ENCODE data around the gene ITGAD. TPM values are rescaled to one million over a fixed set of nuclear protein-coding genes. Genes with fewer than 3 reads are reported as not detected.

The ITGAD gene
- total and polyA plus RNA-seq, 2 donors (not counting 3 experiments of a cell fraction or from before 2014, with no cell fraction given): not detected

DNA sequence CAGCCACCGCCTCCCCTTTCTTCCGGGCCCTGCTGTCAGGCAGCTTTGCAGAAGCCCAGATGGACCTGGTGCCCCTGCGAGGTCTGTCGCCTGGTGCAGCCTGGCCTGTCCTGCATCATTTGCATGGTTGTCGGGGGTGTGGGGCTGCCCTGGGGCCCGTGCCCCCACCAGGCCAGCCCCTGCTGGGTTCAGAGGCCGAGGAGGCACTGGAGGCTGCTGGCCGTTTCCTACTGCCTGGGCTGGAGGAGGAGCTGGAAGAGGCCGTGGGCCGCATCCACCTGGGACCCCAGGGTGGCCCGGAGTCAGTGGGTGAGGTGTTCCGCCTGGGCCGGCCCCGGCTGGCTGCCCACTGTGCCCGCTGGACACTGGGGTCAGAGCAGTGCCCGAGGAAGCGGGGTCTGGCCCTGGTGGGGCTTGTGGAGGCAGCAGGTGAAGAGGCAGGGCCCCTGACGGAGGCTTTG lies 73.3 kb downstream of the ITGAD start:
- TF ChIP-seq POLR2A (IDR thresholded peaks at IDR 0.05; ENCODE audit: low read depth, low read length): no peak
- no peak for TF ChIP-seq EZH2 (IDR thresholded peaks at IDR 0.05; ENCODE audit: borderline replicate concordance, low read depth, low read length, severe bottlenecking)
- TF ChIP-seq MYC (IDR thresholded peaks at IDR 0.05; ENCODE audit: low read depth, low read length): no peak
- no peak for TF ChIP-seq GATA2 (IDR thresholded peaks at IDR 0.05; ENCODE audit: insufficient read depth, insufficient read length, low read depth, low read length)
- no peak for TF ChIP-seq POLR2AphosphoS5 (IDR thresholded peaks at IDR 0.05; ENCODE audit: insufficient read depth, low read depth, low read length)
- TF ChIP-seq JUN (IDR thresholded peaks at IDR 0.05; ENCODE audit: borderline replicate concordance, insufficient read depth, insufficient read length, low read depth): no peak
- no peak for TF ChIP-seq FOS (IDR thresholded peaks at IDR 0.05; ENCODE audit: borderline replicate concordance, insufficient read depth, low read length)
- TF ChIP-seq CTCF (IDR thresholded peaks at IDR 0.05; ENCODE audit: extremely low read depth in 1 of 2, insufficient read depth in 1 of 2, low read depth in 1 of 2, low read length in 2 of 2): no peak
- TF ChIP-seq, protein P1, sequence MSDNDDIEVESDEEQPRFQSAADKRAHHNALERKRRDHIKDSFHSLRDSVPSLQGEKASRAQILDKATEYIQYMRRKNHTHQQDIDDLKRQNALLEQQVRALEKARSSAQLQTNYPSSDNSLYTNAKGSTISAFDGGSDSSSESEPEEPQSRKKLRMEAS (IDR thresholded peaks at IDR 0.05; ENCODE audit: insufficient read depth, insufficient read length): no peak
- CTCF ChIA-PET: no interaction called here

More for the DNA sequence above, 73.3 kb downstream of the ITGAD start:
- intact Hi-C loops (cut with micrococcal nuclease) (no loop called here), dilution Hi-C loops (cut with MboI; ENCODE audit: extremely low pct_ligation_motif_present, low sequenced_read_pairs) (no loop called here)
- Histone ChIP-seq H3K9me3 (replicated peaks; ENCODE audit: control insufficient read depth, insufficient read depth, low read length) (no peaks in the 10 kb centered on the region), H4K20me1 (replicated peaks; ENCODE audit: control insufficient read depth, extremely low read depth, insufficient read depth, low read length) (no peaks in the 10 kb centered on the region), H3K79me2 (ENCODE audit: control insufficient read depth, insufficient read depth, low read length) (peaks cover 4% of the 10 kb centered on the region), H2AFZ (ENCODE audit: low read depth, low read length) (no peak overlapping the region), H3K9ac (replicated peaks; ENCODE audit: extremely low read depth, insufficient read depth, low read length) (no peak overlapping the region), H3K4me2 (ENCODE audit: insufficient read depth, low read length) (no peak overlapping the region), H3K4me3 (replicated peaks in 1 of 3; ENCODE audit: insufficient read depth in 1 of 3, low read depth in 1 of 3, low read length in 3 of 3) (no peak overlapping the region), H3K4me1 (ENCODE audit: control insufficient read depth, extremely low read depth, insufficient read depth, low read length) (peaks cover 6% of the 10 kb centered on the region), H3K9me1 (replicated peaks; ENCODE audit: control insufficient read depth, extremely low read depth, insufficient read depth, low read length) (no peaks in the 10 kb centered on the region), H3K27me3 (ENCODE audit: control insufficient read depth in 2 of 2, insufficient read depth in 2 of 2, low read length in 2 of 2) (no peaks in the 10 kb centered on the region), H3K27ac (ENCODE audit: insufficient read depth, low read depth, low read length) (no peak overlapping the region), H3K36me3 (ENCODE audit: control insufficient read depth in 2 of 2, extremely low read depth in 1 of 2, insufficient read depth in 2 of 2, low read length in 2 of 2) (peaks cover 6 to 27% of the 10 kb centered on the region in 2 experiments)
- DNase-seq (ENCODE audit: low read depth, low spot score) (no peak), FAIRE-seq (no peak)
- POLR2A ChIA-PET: no interaction called here
- no TSS peak for BruUV-seq (replicated peaks)

Measured in endothelial cell of umbilical vein (primary cell).